ENCODE results near the gene IGDCC3. TPM values are rescaled to one million over a fixed set of nuclear protein-coding genes. Genes with fewer than 3 reads are reported as not detected.

IGDCC3 gene
- total RNA-seq, 1 experiment from 2014 or later = not detected

DNA sequence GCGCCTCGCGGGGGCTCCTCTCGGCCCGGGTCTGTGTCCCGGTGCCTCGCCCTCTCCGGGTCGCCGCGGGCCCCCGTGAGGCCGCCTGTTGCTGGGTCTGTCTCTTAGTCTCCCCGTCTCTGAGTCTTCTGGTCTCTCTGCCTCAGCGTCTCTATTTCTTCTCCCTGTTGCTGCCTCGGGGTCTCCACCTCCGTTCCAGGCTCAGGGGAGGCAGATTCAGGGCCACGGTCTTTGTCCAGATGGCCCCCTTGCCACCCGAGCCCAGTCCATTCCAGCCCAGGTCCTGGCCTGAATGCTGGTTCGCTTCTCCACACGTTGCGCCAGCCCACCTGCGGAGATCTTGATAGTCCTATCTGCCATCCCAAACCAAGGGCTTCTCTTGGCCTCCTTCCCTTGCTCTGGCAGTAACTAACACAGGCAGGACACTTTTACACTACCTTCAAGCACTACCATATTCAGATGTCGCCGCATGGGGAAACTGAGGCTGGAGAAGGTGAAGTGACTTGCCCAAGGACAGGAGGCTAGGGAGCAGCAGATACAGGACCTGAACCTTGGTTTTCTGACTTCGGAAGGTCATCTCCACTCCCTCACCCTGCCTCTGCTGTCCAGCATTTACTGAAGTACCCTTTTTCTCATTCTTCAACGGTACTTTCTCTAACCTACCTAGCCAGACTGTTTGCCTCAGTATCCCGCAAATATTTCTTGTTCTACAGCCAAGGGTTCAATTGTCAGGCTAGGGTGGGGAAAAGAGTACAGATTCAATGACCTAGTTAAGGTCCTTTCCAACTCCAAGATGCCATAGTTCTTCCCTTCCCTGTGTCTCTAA lies 45.6 kb upstream of the IGDCC3 start:
- H3K4me1 Mint-ChIP-seq (ENCODE audit: low read depth, unreplicated experiment) = peaks cover 37% of the 10 kb centered on the region
- no TSS peak for BruUV-seq (replicated peaks)
- TF ChIP-seq CTCF (IDR thresholded peaks at IDR 0.05; ENCODE audit: unreplicated experiment) = no peak
- no peak overlapping the region for H3K27ac Mint-ChIP-seq (ENCODE audit: unreplicated experiment)
- peaks cover 17% of the 10 kb centered on the region for H3K36me3 Mint-ChIP-seq (ENCODE audit: insufficient read depth, unreplicated experiment)
- CTCF ChIA-PET = no interaction called here
- intact Hi-C loops (cut with micrococcal nuclease; ENCODE audit: unreplicated experiment) = no loop called here
- DNase-seq = no peak
- H3K9me3 Mint-ChIP-seq (ENCODE audit: low read depth, unreplicated experiment) = no peaks in the 10 kb centered on the region
- peak overlapping the region; percentile 71 for H3K4me3 Mint-ChIP-seq (ENCODE audit: low read depth, unreplicated experiment)
- H3K27me3 Mint-ChIP-seq (ENCODE audit: unreplicated experiment) = peaks cover 80% of the 10 kb centered on the region

GRCh38 chr15:65421360-65422215 lies 43.8 kb upstream of the IGDCC3 start:
- Mint-ChIP-seq H3K27me3 (ENCODE audit: unreplicated experiment) (peaks cover 96% of the 10 kb centered on the region), H3K9me3 (ENCODE audit: low read depth, unreplicated experiment) (no peaks in the 10 kb centered on the region), H3K4me1 (ENCODE audit: low read depth, unreplicated experiment) (peaks cover 37% of the 10 kb centered on the region), H3K27ac (ENCODE audit: unreplicated experiment) (no peak overlapping the region), H3K36me3 (ENCODE audit: insufficient read depth, unreplicated experiment) (peaks cover 17% of the 10 kb centered on the region), H3K4me3 (ENCODE audit: low read depth, unreplicated experiment) (peak overlapping the region; percentile 71)
- no peak for DNase-seq
- CTCF ChIA-PET = interaction anchor here (0.5 to 1.0 kb wide), 5 partner anchors 11 to 751 kb away, joined by 3 to 4 read pairs (median 4); no protein-coding TSS in a partner anchor
- BruUV-seq (replicated peaks) = no TSS peak
- no peak for TF ChIP-seq CTCF (IDR thresholded peaks at IDR 0.05; ENCODE audit: unreplicated experiment)
- intact Hi-C loops (cut with micrococcal nuclease; ENCODE audit: unreplicated experiment) = no loop called here

- no peak for DNase-seq
- peaks cover 37% of the 10 kb centered on the region for H3K4me1 Mint-ChIP-seq (ENCODE audit: low read depth, unreplicated experiment)
- H3K4me3 Mint-ChIP-seq (ENCODE audit: low read depth, unreplicated experiment) = no peak overlapping the region
- H3K36me3 Mint-ChIP-seq (ENCODE audit: insufficient read depth, unreplicated experiment) = peaks cover 17% of the 10 kb centered on the region
- CTCF ChIA-PET = interaction anchor here (0.5 to 1.0 kb wide), 4 partner anchors 10 to 42 kb away, joined by 3 to 6 read pairs (median 4); no protein-coding TSS in a partner anchor
- H3K27me3 Mint-ChIP-seq (ENCODE audit: unreplicated experiment) = peaks cover 95% of the 10 kb centered on the region
- no peak overlapping the region for H3K27ac Mint-ChIP-seq (ENCODE audit: unreplicated experiment)
- H3K9me3 Mint-ChIP-seq (ENCODE audit: low read depth, unreplicated experiment) = no peaks in the 10 kb centered on the region
- intact Hi-C loops (cut with micrococcal nuclease; ENCODE audit: unreplicated experiment) = no loop called here
- TF ChIP-seq CTCF (IDR thresholded peaks at IDR 0.05; ENCODE audit: unreplicated experiment) = no peak
- no TSS peak for BruUV-seq (replicated peaks)
Measured at GRCh38 chr15:65420975-65421359, 43.2 kb upstream of the IGDCC3 start.

DNA sequence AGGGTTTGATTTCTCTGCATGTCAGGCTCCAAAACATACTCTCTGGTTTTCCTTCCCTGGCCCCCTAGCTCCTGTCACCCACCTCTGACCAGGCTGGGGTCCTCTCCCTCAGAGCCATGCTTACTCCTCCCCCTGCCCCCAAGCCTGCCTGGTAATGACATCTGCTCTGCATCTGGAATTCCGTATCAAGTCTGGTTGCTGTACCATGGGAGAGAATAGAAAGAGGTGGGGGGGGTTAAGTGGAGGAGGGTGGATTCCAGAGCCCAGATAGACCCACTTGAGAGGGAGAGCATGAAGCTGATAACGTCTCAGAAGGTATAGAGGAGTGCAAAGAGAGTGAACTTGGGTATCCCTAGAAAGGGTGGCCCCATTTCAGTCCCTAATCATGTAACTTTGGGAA lies 40.8 kb upstream of the IGDCC3 start:
- CTCF ChIA-PET = interaction anchor here (0.7 kb wide), 1 partner anchor 267 kb away, joined by 3 read pairs; no protein-coding TSS in a partner anchor
- BruUV-seq (replicated peaks) = no TSS peak
- no peak overlapping the region for H3K4me3 Mint-ChIP-seq (ENCODE audit: low read depth, unreplicated experiment)
- DNase-seq = no peak
- intact Hi-C loops (cut with micrococcal nuclease; ENCODE audit: unreplicated experiment) = no loop called here
- H3K36me3 Mint-ChIP-seq (ENCODE audit: insufficient read depth, unreplicated experiment) = peaks cover 11% of the 10 kb centered on the region
- H3K9me3 Mint-ChIP-seq (ENCODE audit: low read depth, unreplicated experiment) = no peaks in the 10 kb centered on the region
- peaks cover 71% of the 10 kb centered on the region for H3K27me3 Mint-ChIP-seq (ENCODE audit: unreplicated experiment)
- TF ChIP-seq CTCF (IDR thresholded peaks at IDR 0.05; ENCODE audit: unreplicated experiment) = no peak
- H3K4me1 Mint-ChIP-seq (ENCODE audit: low read depth, unreplicated experiment) = peaks cover 37% of the 10 kb centered on the region
- H3K27ac Mint-ChIP-seq (ENCODE audit: unreplicated experiment) = no peak overlapping the region

Data from Calu3 (cell line).